Activated T-helper 2 cell treated with anti-CD3 and anti-CD28 coated beads, Interferon-gamma antibody, Interleukin-2, Interleukin-4, amounts not matched to agents 10 μg/mL and 5 μg/mL and 100 μg/mL, durations not matched to agents 14 hours and 24 hours and 36 hours (primary cell): Measurements from ENCODE around the gene SNCB. TPM values are rescaled to one million over a fixed set of nuclear protein-coding genes. Genes with fewer than 3 reads are reported as not detected.

Experiments
- DNase-seq: peaks from one replicate; pipeline ENCODE4 v3.0.0; 2021; ENCODE audit warnings: low spot score
- H3K27ac Mint-ChIP-seq: one replicate; pipeline ENCODE4 v1.8.0; 2021; ENCODE audit warnings: mixed read lengths
- H3K27me3 Mint-ChIP-seq: one replicate; pipeline ENCODE4 v1.8.0; 2021; ENCODE audit warnings: low read depth, mixed read lengths
- H3K36me3 Mint-ChIP-seq: one replicate; pipeline ENCODE4 v1.8.0; 2021; ENCODE audit warnings: low read depth, mixed read lengths
- H3K4me1 Mint-ChIP-seq: one replicate; pipeline ENCODE4 v1.8.0; 2021; ENCODE audit warnings: low read depth, mixed read lengths
- H3K4me3 Mint-ChIP-seq: one replicate; pipeline ENCODE4 v1.8.0; 2021; ENCODE audit warnings: low read depth, mild to moderate bottlenecking, moderate library complexity, mixed read lengths
- H3K9me3 Mint-ChIP-seq: one replicate; pipeline ENCODE4 v1.8.0; 2021; ENCODE audit warnings: mixed read lengths
- intact Hi-C: fragments of 100-400 bp; cut with micrococcal nuclease; formaldehyde crosslinking; loops from one replicate; pipeline ENCODE4 v1.15.1; 2023
- total RNA-seq: library from RNA; stranded (reverse); gene quantifications from 2 replicates; pipeline ENCODE4 v1.2.3, GENCODE V29; 2022

Gene SNCB
- total RNA-seq = not detected in 2 replicates

GRCh38 chr5:176629853-176630680, at the start of gene SNCB, which contains the start of gene EIF4E1B:
TSS of gene SNCB (minus strand) at chr5:176630534. CDS start at chr5:176629654, 880 bp downstream.
TSS of gene EIF4E1B (plus strand) at chr5:176630675. CDS start at chr5:176642788, 12,113 bp downstream.
- H3K27me3 Mint-ChIP-seq = peaks cover 74% of the 10 kb centered on the region
- H3K27ac Mint-ChIP-seq = no peak within 1 kb of the TSS
- H3K4me1 Mint-ChIP-seq = peaks cover 12% of the 10 kb centered on the region
- H3K4me3 Mint-ChIP-seq = peak within 1 kb of the TSS; percentile 3
- intact Hi-C loops = loop anchor here (2.0 to 10.0 kb wide), 2 partner anchors 17 to 55 kb away; partner anchors contain the start of gene TSPAN17
- DNase-seq = peak; percentile 37
- H3K36me3 Mint-ChIP-seq = no peaks in the 10 kb centered on the region
- no peaks in the 10 kb centered on the region for H3K9me3 Mint-ChIP-seq

DNA sequence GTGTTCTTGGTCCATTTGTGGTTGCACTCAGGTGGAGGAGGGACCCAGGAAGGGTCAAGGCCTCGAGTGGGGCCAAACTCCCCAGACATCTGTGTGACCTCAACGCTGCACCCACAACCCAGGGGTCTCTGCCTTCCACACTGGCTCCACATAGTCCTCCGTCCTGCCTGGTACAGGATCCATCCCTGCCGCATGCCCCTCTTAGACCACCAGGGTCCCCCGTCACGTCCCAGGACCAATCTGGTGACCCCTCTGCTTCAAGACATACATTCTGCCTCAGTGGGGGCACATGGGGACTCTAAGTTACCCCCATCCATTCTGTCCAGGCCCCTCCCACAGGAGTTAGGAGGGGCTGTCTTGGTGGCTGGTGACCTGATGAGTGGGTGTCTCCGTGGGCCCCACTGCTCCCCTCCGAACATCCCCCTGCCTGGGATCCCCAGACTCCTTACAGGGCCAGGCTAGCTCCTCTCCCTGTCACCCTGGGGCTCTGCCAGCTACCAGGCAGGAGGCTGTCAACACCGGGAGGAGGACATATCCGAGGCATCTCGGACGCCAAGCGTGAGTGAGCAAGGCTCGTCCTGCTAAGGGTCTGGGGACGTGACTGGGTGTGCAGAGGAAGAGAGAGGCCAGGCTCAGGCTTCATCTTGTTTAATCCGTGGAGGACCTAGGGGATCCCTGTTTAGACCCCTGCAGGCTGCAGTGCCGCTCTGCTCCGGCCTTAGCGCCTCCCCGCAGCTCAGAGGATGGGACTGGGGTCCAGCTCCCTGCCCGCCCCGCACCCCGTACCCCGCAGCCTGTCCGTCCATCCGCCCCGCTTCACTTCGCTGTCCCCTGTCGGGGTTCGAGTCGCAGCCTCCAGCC, 49.3 kb upstream of the SNCB start:
- intact Hi-C loops = no loop called here
- peaks cover 37% of the 10 kb centered on the region for H3K27me3 Mint-ChIP-seq
- H3K9me3 Mint-ChIP-seq = no peaks in the 10 kb centered on the region
- DNase-seq = no peak
- no peak overlapping the region for H3K27ac Mint-ChIP-seq
- H3K36me3 Mint-ChIP-seq = no peaks in the 10 kb centered on the region
- no peaks in the 10 kb centered on the region for H3K4me1 Mint-ChIP-seq
- no peak overlapping the region for H3K4me3 Mint-ChIP-seq

DNA sequence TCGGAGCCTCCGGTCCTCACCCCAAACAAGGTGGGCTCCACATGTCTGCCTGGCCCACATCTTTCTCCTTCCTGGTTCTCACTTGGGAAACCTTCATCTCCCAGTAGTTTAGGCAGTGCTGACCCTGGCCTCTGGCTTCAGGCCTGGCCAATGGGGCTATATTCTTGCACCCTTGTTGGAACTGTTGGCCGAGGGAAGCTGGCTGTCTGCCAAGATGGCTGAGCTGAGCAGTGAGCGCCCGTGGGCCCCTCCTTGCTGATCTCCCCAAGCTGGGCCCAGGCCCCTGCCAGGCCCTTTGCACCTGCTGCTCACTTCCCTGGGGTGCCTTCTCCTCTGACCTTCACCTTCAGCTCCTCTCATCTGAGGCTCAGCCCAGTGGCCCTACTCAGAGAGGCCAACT, 48.2 kb upstream of the SNCB start:
- no peak for DNase-seq
- Mint-ChIP-seq H3K9me3 (no peaks in the 10 kb centered on the region), H3K27ac (no peak overlapping the region), H3K36me3 (no peaks in the 10 kb centered on the region), H3K4me1 (no peaks in the 10 kb centered on the region), H3K4me3 (no peak overlapping the region), H3K27me3 (peaks cover 32% of the 10 kb centered on the region)
- intact Hi-C loops = no loop called here

GRCh38 chr5:176677209-176677939, 47.0 kb upstream of the SNCB start:
- intact Hi-C loops = no loop called here
- no peak overlapping the region for H3K27ac Mint-ChIP-seq
- H3K9me3 Mint-ChIP-seq = no peaks in the 10 kb centered on the region
- no peak for DNase-seq
- no peaks in the 10 kb centered on the region for H3K36me3 Mint-ChIP-seq
- H3K27me3 Mint-ChIP-seq = peaks cover 28% of the 10 kb centered on the region
- no peaks in the 10 kb centered on the region for H3K4me1 Mint-ChIP-seq
- no peak overlapping the region for H3K4me3 Mint-ChIP-seq

DNA sequence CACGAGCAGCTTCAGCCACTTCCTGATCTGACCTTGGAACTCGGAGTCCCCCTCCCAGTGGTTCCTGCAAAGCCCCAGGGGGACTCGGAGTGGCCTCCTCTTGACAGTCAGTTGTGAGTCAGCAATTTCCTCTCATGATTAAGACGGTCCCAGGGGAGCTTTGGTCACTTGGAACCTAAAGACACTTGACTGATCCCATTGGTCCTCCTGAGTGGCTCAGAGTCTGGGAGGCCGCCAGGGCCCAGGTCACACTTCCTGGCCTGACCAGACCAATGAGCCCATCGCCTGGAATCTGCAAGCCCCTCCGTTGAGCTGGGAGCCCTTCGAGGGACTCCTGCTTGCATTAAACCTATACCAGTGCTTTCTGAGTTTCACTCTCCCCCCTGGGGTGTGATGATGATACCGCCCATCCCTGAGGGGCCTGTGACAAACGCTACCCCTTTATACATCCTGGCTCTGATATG, 46.1 kb upstream of the SNCB start:
- intact Hi-C loops = no loop called here
- Mint-ChIP-seq H3K27ac (no peak overlapping the region), H3K4me3 (no peak overlapping the region), H3K27me3 (peaks cover 23% of the 10 kb centered on the region), H3K36me3 (no peaks in the 10 kb centered on the region), H3K4me1 (no peaks in the 10 kb centered on the region), H3K9me3 (no peaks in the 10 kb centered on the region)
- no peak for DNase-seq

DNA sequence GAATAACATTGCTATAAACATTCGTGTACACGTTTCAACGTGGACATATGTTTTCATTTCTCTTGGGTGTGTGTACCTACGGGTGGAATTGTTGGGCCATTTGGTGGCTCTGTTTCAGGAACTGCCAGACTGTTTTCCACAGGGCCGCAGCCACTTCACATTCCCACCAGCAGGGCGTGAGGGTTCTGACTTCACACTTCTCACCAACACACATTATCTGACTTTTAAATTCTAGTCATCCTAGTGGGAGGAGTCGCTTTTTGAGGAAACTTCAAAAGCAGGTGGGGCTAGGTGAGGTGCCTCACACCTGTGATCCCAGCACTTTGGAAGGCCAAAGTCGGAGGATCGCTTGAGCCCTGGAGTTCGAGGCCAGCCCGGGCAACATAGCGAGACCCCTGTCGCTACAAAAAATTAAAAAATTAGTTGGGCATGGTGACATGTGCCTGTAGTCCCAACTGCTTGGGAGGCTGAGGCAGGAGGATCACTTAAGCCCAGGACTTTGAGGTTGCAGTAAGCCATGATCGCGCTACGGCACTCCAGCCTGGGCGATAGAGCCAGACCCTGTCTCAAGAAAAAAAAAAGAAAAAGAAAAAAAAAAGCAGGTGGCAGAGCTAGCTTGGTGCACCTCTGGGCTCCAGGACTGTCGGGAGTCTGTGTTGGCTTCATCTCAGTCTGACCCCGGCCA, 45.5 kb upstream of the SNCB start:
- no peak for DNase-seq
- Mint-ChIP-seq H3K27ac (no peak overlapping the region), H3K4me1 (no peaks in the 10 kb centered on the region), H3K27me3 (peaks cover 22% of the 10 kb centered on the region), H3K4me3 (no peak overlapping the region), H3K9me3 (no peaks in the 10 kb centered on the region), H3K36me3 (no peaks in the 10 kb centered on the region)
- intact Hi-C loops = no loop called here

- intact Hi-C loops = no loop called here
- Mint-ChIP-seq H3K4me3 (no peak overlapping the region), H3K27me3 (peaks cover 20% of the 10 kb centered on the region), H3K4me1 (no peaks in the 10 kb centered on the region), H3K9me3 (no peaks in the 10 kb centered on the region), H3K27ac (no peak overlapping the region), H3K36me3 (no peaks in the 10 kb centered on the region)
- DNase-seq = no peak
These were observed 44.5 kb upstream of the SNCB start for GRCh38 chr5:176674799-176675198.

- peaks cover 12% of the 10 kb centered on the region for H3K27me3 Mint-ChIP-seq
- intact Hi-C loops = no loop called here
These were observed 43.6 kb upstream of the SNCB start for GRCh38 chr5:176673651-176674583.

GRCh38 chr5:176671890-176672747, 41.8 kb upstream of the SNCB start:
- peaks cover 8% of the 10 kb centered on the region for H3K27me3 Mint-ChIP-seq
- no peak overlapping the region for H3K4me3 Mint-ChIP-seq
- H3K4me1 Mint-ChIP-seq = no peaks in the 10 kb centered on the region
- intact Hi-C loops = no loop called here
- H3K9me3 Mint-ChIP-seq = no peaks in the 10 kb centered on the region
- H3K27ac Mint-ChIP-seq = no peak overlapping the region
- no peaks in the 10 kb centered on the region for H3K36me3 Mint-ChIP-seq
- DNase-seq = no peak

More at GRCh38 chr5:176673651-176674583, 43.6 kb upstream of the SNCB start:
- H3K27ac Mint-ChIP-seq = no peak overlapping the region
- no peaks in the 10 kb centered on the region for H3K9me3 Mint-ChIP-seq
- DNase-seq = no peak
- no peaks in the 10 kb centered on the region for H3K4me1 Mint-ChIP-seq
- no peaks in the 10 kb centered on the region for H3K36me3 Mint-ChIP-seq
- no peak overlapping the region for H3K4me3 Mint-ChIP-seq

- no peaks in the 10 kb centered on the region for H3K4me1 Mint-ChIP-seq
- H3K4me3 Mint-ChIP-seq = no peak overlapping the region
- no peaks in the 10 kb centered on the region for H3K9me3 Mint-ChIP-seq
- intact Hi-C loops = no loop called here
- no peak overlapping the region for H3K27ac Mint-ChIP-seq
- peaks cover 8% of the 10 kb centered on the region for H3K27me3 Mint-ChIP-seq
- no peaks in the 10 kb centered on the region for H3K36me3 Mint-ChIP-seq
- no peak for DNase-seq
These were observed 41.1 kb upstream of the SNCB start for GRCh38 chr5:176671399-176671798.

DNA sequence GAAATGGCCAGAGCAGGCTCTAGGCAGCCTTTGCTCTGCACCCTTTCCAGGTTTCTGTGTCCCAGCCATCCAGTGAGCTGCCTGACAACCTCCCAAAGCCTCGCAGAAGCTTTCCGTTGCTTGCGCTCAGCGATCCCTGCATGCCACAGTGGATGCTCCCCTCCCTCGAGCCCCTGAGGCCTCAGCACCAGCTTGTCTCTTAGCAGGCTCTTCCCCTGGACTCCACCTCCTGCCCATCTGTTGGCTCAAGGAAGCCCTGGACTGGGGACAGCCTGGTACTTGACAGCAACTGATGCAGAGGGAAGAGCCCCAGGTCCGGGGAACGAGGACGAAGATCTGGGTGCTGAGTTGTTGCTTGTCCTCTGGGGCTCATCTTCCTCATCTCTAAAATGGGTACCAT, 40.1 kb upstream of the SNCB start:
- intact Hi-C loops = no loop called here

More for the DNA sequence above, 40.1 kb upstream of the SNCB start:
- H3K4me3 Mint-ChIP-seq = no peak overlapping the region
- no peaks in the 10 kb centered on the region for H3K36me3 Mint-ChIP-seq
- no peak for DNase-seq
- H3K27me3 Mint-ChIP-seq = peaks cover 11% of the 10 kb centered on the region
- no peak overlapping the region for H3K27ac Mint-ChIP-seq
- no peaks in the 10 kb centered on the region for H3K9me3 Mint-ChIP-seq
- no peaks in the 10 kb centered on the region for H3K4me1 Mint-ChIP-seq
